Germinal center (tissue), 1 donor: ENCODE measurements around the gene PEX5L.
"Not testable (repeated sequence)": the region's sequence is repeated elsewhere in the genome, so short reads cannot be mapped to it uniquely, and the experiment has no call there.

ENCODE experiments used
- DNase-seq: peaks from one replicate; pipeline ENCODE4 v3.0.0; 2012; ENCODE audit warnings: mixed read lengths, low spot score

The PEX5L gene

GRCh38 chr3:180036671-180037455 is at the start of gene PEX5L:
Gene PEX5L, minus strand, starts transcription at chr3:180036937. Its CDS starts 338 bp downstream, at chr3:180036599.
- DNase-seq = peak; percentile 16

GRCh38 chr3:180085122-180085710 is 48.5 kb upstream of the PEX5L start:
- no peak for DNase-seq

GRCh38 chr3:180082699-180083098 is 46.0 kb upstream of the PEX5L start:
- no peak for DNase-seq

- DNase-seq = no peak
Measured at GRCh38 chr3:180078592-180078991, 41.9 kb upstream of the PEX5L start.

- no peak for DNase-seq
Measured at GRCh38 chr3:180073561-180073960, 36.8 kb upstream of the PEX5L start.

- no peak for DNase-seq
Measured at GRCh38 chr3:180072786-180073185, 36.0 kb upstream of the PEX5L start.

- no peak for DNase-seq
Measured at GRCh38 chr3:180070925-180071324, 34.2 kb upstream of the PEX5L start.

- no peak for DNase-seq
Measured at GRCh38 chr3:180068023-180068422, 31.3 kb upstream of the PEX5L start.

GRCh38 chr3:180066598-180066997 is 29.9 kb upstream of the PEX5L start:
- DNase-seq = no peak

- no peak for DNase-seq
Measured at GRCh38 chr3:180063783-180064182, 27.0 kb upstream of the PEX5L start.

- DNase-seq = no peak
Measured at GRCh38 chr3:180062771-180063170, 26.0 kb upstream of the PEX5L start.

- DNase-seq = no peak
Measured at GRCh38 chr3:180059356-180059755, 22.6 kb upstream of the PEX5L start.

- DNase-seq = no peak
Measured at GRCh38 chr3:180058238-180058637, 21.5 kb upstream of the PEX5L start.

GRCh38 chr3:180055656-180056055 is 18.9 kb upstream of the PEX5L start:
- DNase-seq = not testable (repeated sequence)

GRCh38 chr3:180049391-180049790 is 12.7 kb upstream of the PEX5L start:
- DNase-seq = no peak

- no peak for DNase-seq
Measured at GRCh38 chr3:180048840-180049239, 12.1 kb upstream of the PEX5L start.

GRCh38 chr3:180048103-180048502 is 11.4 kb upstream of the PEX5L start:
- DNase-seq = peak; percentile 9

GRCh38 chr3:180040966-180041365 is 4.2 kb upstream of the PEX5L start:
- no peak for DNase-seq

GRCh38 chr3:180036092-180036670 is 556 bp downstream of the PEX5L start:
- no peak for DNase-seq

- DNase-seq = no peak
Measured at GRCh38 chr3:180026997-180027396, 9.7 kb downstream of the PEX5L start.

- DNase-seq = no peak
Measured at GRCh38 chr3:180018543-180018942, 18.2 kb downstream of the PEX5L start.

- DNase-seq = no peak
Measured at GRCh38 chr3:180017846-180018245, 18.9 kb downstream of the PEX5L start.

GRCh38 chr3:180011927-180012326 is 24.8 kb downstream of the PEX5L start:
- no peak for DNase-seq
